HS-27A (cell line): ENCODE results near the gene SPDL1.
A peak's percentile ranks its signal among the peaks of the same experiment; 100 is the strongest.
"Not testable (repeated sequence)": the region's sequence is repeated elsewhere in the genome, so short reads cannot be mapped to it uniquely, and the experiment has no call there.

Source experiments
- DNase-seq: peaks from one replicate; pipeline ENCODE4 v3.0.0-alpha.2; 2012; ENCODE audit warnings: low read depth, missing footprints

Gene SPDL1

DNA sequence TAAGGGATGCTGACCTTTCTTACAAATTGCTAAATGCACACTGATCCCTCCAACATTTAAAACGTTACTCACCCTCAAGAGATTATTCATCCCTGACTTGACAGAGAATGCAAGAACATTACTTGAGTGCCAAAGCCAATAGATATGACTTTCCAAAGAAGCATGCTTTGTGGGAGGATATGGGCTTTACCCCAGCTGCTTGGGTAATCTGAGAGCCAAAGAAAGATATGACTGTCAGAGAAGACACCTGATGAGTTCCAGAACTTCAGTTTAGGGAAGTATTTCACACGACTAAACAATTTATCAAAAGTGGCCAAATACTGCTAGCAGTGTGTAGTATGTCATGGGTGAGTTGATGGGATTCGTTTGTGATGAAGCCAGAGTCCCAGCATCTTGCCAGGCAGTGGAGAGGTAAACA lies 7.4 kb upstream of the SPDL1 start:
- DNase-seq: peak; percentile 47

GRCh38 chr5:169577951-169578350 lies 5.6 kb upstream of the SPDL1 start:
- no peak for DNase-seq

DNA sequence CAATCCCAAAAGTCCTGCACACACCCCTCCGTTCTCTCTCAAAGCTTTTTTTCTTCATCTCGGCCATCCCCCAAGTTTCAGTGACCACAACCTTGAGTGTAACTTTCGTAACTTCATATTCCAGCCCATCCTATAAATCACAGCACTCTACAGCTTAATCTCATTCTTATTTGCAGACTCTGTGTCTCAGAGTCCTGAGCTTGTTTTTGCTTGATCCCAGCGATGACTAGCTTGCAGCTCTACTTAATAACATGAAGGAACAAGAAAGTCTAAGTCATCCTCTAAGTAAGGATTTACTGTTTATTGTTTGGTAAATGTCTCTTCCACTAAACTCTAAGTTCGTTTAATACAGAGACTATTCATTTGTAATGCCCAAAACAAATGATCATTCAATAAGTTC lies 2.6 kb upstream of the SPDL1 start:
- DNase-seq: no peak

DNA sequence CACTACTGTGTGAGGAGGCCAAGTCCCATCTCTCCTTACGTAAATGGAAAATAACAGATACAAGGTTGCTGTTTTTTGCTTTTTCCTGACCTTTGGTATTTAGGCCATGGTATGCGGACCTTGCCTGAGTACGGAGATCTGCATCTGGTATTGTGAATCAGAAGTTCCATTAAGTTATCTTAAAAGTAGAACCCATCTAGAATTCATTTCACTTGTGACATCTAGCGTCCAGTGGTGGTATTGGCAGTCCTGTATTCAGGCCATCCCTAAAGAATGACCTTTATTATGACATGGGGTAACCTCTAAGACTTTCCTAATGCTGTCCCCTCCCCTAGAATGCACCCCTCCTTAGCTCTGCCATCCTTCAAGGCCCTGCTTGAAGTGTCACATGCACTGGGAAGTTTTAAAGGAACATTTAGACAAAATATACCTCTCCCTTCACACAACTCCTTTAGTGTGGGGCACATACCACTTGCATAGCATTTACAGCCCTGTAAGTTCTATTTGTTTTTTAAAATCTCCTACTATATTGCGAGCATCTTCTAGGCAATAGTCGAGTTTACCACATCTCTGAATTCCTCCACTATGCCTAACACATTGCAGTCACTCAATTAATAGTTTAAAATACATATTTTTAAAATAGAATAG lies 1.9 kb upstream of the SPDL1 start:
- DNase-seq: no peak

- no peak for DNase-seq
Measured at GRCh38 chr5:169583101-169583423, 511 bp upstream of the SPDL1 start.

- no peak for DNase-seq
Measured at GRCh38 chr5:169584998-169585451, 1.5 kb downstream of the SPDL1 start.

DNA sequence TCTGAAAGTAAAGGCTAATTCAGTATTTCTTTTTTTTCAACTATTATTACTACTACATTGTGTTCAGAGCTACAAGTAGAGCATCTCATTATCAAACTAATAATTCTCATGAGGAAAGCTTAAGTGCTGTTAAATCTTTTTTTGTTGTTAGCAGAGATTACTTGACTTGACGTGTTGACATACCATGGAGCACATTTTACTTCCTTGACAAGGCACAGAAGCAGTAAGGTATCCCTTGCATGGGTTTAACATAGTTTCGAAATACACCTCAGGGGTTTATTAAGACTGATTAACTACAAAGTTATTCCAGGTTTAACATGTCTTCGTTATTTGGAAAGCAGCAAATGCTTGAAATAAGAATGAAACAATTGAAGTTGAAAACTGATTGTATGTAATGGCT lies 7.0 kb downstream of the SPDL1 start:
- DNase-seq: no peak

GRCh38 chr5:169591636-169592035 lies 8.1 kb downstream of the SPDL1 start:
- DNase-seq: no peak

GRCh38 chr5:169592937-169593650 lies 9.5 kb downstream of the SPDL1 start:
- DNase-seq: no peak

DNA sequence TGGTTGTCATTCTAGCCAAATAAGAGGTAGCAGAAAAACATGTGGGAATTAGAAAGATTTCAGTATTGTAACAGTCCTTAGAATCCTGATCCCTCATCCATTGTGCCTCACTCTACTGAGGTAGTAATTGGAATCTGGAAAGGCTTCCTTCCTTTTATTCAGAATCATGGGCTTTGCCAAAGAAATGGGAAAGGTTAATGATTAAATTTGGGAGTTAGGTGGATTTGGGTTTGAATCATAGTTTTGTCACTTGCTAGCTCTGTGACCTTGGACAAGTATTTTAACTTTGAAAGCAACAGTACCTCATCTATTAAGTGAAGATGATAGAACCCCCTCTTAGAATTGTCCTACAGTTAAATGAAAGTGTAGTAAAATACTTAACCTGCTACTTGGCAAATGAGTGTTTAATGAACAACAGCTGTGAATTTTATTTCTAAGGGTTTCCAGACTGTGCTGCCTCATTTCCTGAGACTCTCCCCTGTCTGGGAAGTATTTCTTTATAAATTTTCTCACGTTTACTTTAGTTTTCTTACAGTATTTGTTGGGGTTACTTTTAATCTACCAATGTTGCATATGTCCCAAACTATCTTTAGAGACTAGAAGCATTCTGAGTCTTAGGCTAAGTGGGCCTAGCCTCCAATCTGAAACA lies 11.7 kb downstream of the SPDL1 start:
- DNase-seq: no peak

DNA sequence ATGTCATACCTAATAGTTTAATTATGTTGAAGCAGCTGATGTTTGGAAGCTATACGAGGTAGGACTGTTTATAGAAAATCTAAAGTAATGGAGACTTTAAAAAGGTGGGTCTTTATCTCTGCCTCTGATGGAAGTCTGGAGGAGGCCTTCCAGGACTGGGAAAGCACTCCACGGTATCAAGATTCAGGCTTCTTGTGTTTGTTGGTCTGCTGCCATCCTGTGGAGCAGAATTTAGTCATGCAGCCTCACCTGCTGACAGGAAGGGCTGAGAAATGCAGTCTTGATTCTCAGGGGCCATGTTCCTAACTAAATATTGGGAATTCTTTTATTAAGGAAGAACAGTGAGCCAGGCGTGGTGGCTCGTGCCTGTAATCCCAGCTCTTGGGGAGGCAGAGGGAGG lies 15.9 kb downstream of the SPDL1 start:
- no peak for DNase-seq

GRCh38 chr5:169602535-169602934 lies 19.0 kb downstream of the SPDL1 start:
- no peak for DNase-seq

DNA sequence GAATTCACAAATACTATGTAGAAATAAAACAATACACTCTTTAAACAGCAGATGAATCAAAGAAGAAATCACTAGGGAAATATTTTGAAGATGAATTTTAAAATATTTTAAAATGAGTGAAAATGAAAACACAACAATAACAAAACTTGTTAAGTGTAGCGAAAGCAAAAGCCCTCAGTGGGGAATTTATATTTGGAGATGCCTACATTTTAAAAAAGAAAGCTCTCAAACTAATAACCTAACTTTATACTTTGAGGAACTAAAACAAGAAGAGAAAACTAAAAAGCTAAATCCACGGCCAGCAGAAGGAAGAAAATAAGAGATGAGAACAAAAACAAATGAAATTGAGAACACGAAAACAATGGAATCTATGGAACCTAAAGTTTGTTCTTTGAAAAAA lies 22.7 kb downstream of the SPDL1 start:
- no peak for DNase-seq

- DNase-seq: no peak
Measured at GRCh38 chr5:169607882-169608281, 24.3 kb downstream of the SPDL1 start.

- no peak for DNase-seq
Measured at GRCh38 chr5:169609716-169610115, 26.1 kb downstream of the SPDL1 start.

GRCh38 chr5:169610606-169611005 lies 27.0 kb downstream of the SPDL1 start:
- DNase-seq: no peak

DNA sequence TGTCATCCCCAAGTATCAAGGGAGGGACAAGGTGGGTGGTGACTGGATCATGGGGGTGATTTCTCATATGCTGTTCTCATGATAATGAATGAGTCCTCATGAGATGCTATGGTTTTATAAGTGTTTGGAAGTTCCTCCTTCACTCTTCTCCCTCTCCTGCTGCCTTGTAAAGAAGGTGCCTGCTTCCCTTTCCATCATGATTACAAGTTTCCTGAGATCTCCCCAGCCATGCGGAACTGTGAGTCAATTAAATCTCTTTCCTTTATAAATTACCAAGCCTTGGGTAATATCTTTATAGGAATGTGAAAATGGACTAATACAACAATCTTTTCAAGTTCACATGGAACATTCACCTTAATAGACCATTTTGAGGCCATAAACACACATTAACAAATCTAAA lies 32.0 kb downstream of the SPDL1 start:
- DNase-seq: no peak

GRCh38 chr5:169624307-169624706 lies 40.7 kb downstream of the SPDL1 start:
- not testable (repeated sequence) for DNase-seq

DNA sequence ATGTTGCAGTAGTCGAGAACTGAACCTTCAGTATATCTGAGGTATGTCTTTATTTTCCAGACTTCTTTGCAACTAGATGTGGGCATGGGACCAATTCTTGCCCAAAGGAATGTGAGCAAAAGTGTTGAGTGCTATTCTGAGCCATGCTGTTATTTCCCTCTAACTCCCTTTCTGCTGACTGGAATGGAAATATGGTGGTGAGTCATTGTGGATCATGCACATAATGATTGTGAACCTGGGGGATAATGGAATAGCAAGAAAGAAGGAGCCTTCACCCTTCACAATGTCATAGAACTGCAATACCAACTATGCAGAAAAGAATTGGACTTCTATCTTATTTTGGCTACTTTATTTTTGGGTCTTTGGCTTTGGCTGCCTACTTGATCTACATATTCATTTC lies 43.2 kb downstream of the SPDL1 start:
- peak; percentile 77 for DNase-seq

- no peak for DNase-seq
Measured at GRCh38 chr5:169627551-169627950, 44.0 kb downstream of the SPDL1 start.

DNA sequence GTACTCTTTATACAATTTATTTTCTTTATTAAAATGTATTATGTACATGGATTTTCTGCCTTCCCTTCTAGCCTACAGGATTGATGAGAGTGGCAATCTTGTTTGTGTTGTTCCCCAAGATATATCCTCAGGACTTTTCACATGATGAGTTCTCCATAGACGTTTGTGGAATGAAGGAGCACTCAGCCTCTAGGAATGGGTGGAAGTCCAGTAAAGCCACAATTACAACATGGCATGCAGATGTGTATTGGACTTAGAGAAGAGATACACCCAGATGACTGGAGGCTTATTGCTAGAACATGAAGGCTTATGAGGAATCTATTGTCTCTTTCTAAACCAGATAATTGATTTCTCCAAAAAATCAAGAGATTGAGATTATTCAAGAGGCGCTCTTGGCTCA lies 45.3 kb downstream of the SPDL1 start:
- no peak for DNase-seq

DNA sequence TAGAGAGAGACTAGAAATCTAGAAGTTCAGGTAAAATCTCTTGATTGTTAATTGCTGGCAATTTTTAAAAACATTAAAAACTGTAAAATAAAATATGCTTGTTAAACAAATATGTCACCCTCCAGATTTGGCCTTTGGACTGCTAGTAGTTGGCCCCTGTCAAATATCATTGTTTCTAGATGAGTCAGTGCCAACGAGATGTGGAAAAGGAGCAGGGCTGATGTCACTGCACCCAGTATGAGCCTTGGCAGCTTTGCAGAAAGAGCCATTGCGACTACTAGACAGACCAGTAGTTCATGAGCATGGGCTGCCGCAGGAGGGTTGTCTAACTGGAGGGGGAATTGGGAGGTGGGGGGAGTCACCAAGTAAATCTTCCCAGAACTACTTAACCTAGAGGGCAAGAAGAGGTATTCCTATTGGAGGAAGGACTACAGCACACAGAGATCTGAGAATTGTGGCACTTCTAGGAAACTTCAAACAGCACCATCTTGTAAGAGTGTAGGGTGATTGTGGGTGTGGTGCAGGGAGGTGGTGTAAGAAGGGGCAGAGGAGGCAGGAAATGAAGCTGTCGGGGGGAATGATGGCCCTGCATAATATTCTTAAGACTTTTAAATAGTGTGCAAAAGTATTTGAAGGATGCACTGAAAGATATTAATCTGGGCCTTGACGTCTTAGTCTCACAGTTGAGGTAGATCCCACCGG lies 46.4 kb downstream of the SPDL1 start:
- peak; percentile 66 for DNase-seq

DNA sequence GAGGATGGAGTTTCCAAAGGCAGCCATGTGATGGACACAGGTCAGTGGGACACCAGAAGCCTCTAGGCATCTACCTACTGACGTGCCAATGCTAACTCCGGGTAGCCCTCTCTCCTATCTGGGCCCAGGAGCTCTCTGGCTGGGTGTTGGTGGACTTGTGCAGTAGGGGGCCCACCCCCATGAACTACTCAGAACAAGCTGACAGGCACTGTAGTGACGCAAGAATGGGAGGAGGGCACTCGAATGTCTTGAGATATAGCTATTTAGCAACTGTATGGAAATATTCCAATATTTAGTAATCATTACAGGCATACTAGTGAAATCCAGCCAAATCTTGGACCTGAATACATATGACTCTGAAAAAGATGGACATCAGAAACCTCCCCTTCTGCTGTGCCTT lies 47.8 kb downstream of the SPDL1 start:
- DNase-seq: no peak
